GM18909 (cell line): ENCODE results near the gene PKP3.
"Not testable (repeated sequence)": the region's sequence is repeated elsewhere in the genome, so short reads cannot be mapped to it uniquely, and the experiment has no call there.

Experiments
- ATAC-seq: cut with Tn5 transposase; IDR thresholded peaks from one replicate; pipeline ENCODE4 v1.9.1; 2021; ENCODE audit warnings: mild to moderate bottlenecking; ENCODE audit not compliant: unreplicated experiment, poor library complexity

The PKP3 gene

DNA sequence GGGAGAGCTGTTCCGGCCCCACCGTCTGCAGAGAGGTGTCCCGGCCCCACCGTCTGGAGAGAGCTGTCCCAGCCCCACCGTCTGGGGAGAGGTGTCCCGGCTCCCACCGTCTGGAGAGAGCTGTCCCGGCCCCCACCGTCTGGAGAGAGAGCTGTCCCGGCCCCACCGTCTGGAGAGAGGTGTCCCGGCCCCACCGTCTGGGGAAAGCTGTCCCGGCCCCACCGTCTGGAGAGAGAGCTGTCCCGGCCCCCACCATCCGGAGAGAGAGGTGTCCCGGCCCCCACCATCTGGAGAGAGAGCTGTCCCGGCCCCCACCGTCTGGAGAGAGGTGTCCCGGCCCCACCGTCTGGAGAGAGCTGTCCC lies 30.6 kb upstream of the PKP3 start:
- not testable (repeated sequence) for ATAC-seq

DNA sequence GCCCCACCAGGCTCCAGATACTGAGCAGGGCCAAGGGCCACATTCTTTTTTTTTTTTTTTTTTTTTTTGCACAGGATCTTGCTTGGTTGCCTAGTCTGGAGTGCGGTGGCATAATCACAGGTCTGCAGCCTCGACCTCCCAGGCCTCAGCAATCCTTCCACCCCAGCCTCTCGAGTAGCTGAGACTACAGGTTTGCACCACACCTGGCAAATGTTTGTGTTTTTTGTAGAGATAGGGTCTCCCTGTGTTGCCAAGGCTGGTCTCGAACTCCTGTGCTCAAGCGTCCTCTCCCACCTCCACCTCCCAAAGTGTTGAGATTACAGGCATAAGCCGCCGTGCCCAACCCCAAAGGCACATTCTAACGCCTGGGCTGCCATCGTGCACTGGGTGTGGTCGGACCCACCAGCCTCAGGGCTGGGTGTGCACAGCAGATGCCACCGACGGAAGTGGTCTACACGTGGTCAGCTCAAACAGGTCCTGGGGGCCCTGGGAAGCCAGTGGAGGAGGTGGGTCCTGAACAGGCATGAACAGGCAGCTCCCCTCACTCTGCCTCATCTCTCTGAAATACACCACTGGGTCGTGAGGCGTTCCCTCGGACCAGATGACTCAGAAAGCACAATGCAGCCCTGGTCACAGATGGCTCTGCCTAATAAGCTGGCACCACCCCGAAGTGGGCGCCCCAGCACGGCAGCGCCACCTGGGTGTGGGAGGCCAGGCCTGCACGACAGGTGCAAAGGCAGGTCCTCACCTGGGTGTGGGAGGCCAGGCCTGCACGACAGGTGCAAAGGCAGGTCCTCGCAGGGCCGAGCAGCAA lies 29.9 kb upstream of the PKP3 start:
- ATAC-seq: no peak

DNA sequence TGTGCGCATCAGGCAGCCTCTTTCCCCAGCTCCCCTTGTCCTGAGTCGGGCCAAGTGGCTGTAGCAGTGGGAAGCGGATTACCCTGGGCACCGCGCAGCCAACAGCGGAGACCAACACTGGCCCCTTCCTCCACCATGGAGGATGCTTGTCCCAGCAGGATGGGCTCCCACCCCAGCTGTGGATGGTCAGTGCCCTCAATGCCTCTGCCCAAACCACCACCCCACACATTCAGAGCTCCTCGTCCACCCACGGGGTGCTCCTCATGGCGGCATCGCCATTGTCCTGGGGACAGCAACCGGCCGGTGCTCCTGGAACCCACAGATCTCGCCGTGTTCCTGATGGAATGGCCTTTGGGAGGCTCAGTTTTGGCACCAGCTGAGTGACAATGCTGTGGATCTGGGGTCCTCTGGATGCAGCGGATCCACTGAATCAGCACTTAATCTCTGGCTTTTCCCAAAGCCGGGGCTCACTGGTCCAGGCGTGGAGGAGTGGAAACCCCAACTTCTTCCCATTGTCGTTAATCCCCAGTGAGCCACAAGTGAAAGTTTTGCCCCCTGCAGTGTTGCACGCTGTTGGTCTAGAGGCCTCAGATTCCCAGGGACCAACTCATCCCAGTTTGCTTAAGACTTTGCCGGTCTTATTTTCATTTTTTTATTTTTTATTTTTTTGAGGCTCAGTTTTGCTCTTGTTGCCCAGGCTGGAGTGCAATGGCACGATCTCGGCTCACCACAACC lies 28.9 kb upstream of the PKP3 start:
- no peak for ATAC-seq

DNA sequence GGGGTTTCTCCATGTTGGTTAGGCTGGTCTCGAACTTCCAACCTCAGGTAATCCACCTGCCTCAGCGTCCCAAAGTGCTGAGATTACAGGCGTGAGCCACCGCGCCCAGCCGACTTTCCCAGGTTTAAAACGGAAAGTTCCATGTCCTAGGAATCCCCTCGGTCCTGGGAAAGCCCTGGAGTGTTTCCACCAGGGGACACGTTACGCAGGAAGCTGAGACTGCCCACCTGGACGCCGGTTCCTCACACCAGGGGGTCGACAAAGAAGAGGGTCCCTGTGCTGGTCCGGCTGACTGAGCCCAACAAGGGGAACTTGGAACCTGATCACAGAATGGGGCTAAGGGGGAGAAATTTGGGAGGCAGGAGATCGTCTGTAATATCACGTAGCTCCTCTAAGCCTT lies 28.2 kb upstream of the PKP3 start:
- no peak for ATAC-seq

DNA sequence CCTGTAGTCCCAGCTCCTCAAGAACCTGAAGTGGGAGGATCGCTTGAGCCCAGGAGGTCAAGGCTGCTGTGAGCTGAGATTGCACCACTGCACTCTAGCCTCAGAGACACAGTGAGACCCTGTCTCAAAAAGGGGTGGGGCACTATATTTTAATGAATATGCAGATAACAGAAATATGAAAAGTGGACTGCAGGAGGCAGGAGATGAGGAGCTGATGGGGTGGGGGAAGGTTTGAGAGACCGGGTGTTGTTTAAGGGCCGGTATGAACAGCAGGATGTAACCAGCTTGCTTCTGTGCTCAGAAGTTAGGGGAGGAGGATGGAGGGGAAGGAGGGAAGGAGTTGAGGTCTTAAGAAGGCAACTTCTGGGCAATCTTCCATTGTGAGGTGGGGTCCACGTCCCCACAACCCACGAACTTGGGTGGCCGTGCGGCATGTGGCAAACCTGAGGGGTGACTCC lies 26.0 kb upstream of the PKP3 start:
- no peak for ATAC-seq

DNA sequence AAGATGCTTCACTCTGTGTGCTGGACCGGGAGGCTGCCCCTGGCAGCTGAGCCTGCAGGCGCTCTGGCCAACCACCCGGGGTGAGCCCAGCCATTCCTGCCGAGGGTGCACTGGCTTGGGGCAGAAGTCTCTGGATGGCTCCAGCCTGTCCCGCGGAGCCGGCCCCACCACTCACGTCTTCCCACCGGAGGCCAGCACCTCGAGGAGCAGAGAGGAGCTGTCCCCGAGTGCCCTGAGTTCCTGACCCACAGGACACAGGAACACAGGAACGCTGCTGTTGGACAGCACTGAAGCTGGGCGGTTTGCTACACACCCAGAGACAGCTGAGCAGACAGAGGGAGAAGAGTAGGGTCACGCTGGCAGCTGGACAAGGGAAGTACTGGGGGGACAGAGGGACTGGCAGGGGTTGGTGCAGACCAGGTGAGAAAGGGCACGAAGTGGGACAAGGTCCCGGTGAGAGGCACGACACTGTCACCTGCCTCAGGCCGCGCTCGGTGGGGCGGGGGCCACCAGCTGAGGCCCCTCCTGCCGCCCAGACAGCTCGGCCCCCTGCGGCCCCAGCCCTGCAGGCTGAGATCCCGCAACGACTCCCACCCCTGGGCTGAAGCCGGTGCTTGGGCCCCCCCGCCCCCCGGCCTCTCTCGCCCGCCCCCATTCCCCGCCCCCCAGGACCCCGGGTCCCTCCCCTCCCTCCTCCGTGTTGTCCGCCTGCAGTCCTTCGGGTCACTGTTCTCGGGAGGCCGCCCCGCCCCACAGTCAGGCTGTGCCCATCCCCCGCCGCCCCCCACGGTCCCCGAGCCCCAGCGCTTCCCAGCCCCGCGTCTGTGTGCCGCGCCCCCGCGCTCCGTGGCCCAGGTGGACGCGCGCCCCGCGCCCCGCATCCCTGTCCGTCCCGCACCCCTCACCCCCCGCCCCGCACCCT lies 25.3 kb upstream of the PKP3 start:
- ATAC-seq: no peak

DNA sequence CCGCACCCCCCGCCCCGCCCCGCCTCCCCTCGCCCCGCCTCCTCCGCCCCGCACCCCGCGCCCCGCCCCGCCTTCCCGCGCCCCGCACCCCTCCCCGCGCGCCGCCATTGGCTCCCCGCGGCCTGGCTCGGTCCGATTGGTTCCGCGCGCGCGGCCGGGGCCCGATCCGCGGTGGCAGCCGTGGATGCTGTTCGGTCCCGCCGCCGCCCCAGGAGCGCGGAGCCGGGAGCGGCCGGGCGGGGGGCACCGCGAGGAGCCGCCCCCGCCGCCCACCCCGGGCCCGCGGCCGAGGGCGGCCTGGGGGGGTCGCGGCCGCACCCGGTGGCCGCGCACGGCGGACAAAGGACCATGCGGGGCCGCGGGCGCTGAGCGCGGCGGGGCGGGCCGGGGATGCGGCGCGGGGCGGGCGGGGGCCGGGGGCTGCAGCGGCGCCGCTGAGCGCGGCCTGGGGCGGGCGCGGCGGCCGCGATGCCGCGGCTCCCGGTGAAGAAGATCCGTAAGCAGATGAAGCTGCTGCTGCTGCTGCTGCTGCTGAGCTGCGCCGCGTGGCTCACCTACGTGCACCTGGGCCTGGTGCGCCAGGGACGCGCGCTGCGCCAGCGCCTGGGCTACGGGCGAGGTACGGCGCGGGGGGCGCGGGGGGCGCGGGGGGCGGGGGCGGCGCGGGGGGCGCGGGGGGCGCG lies 24.5 kb upstream of the PKP3 start, which contains the start of gene B4GALNT4:
TSS of gene B4GALNT4 (plus strand) at position 164 of the 683 bp plus-strand sequence. CDS start at position 469, 305 bp downstream.
- no peak for ATAC-seq

DNA sequence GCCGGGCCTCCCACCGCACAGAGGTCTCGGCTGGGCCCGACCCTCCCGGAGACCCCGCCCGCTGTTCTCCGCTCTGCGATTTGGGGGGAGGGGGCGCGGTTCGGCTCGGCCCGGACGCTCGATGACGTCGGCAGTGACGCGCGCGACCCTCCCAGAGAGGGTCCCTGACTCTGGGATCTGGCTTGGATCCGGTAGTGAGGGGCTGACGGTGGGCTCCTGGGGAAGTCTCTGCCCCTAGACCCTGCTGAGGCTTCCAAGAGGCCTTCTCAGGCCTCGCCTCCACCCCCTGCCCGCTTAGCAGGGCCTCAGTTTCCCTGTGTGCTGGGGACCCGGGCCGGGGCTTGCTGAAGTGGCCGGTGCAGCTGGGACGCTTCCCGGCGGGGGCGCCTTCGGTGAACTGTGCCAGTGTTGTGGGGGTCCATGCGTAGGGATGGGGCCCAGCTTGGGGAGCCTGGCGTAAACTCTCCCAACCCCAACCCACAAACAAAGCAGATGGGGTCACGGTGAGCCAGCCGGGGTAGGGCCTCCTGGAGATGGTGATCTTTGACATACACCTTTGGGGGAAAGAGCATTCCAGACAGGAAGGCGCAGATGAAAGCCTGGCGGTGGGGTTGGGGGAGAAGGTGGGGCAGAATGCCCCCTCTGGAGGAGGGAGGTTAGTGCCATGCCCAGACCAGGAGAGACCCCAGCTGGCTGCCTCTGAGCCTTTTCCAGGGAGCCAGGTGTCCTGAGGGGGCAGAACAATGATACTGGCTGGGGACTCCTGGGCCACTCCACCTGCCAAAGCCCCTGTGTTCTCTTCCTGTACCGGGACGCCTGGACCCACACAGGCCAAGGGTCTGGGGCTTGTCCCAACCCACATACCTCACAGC lies 23.7 kb upstream of the PKP3 start:
- ATAC-seq: no peak

DNA sequence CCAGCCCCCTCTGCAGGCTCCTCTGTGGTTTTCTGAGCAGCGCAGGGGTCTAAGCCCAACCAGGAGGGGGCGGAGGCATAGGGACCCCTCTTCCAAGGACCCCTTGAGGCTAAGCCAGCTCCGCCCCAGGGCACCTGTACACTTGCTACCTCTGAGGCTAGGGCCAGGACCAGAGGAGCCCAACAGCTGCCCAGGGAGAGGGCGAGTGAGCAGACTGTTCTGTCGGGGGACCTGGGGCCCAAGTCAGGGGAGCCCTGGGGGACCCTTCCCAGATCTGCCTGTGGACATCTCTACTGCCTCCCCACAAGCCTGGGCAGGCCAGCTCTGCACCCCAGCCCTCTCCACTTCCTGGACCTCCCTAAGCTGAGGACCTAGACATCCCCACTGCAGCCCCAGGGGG lies 23.0 kb upstream of the PKP3 start:
- ATAC-seq: no peak

DNA sequence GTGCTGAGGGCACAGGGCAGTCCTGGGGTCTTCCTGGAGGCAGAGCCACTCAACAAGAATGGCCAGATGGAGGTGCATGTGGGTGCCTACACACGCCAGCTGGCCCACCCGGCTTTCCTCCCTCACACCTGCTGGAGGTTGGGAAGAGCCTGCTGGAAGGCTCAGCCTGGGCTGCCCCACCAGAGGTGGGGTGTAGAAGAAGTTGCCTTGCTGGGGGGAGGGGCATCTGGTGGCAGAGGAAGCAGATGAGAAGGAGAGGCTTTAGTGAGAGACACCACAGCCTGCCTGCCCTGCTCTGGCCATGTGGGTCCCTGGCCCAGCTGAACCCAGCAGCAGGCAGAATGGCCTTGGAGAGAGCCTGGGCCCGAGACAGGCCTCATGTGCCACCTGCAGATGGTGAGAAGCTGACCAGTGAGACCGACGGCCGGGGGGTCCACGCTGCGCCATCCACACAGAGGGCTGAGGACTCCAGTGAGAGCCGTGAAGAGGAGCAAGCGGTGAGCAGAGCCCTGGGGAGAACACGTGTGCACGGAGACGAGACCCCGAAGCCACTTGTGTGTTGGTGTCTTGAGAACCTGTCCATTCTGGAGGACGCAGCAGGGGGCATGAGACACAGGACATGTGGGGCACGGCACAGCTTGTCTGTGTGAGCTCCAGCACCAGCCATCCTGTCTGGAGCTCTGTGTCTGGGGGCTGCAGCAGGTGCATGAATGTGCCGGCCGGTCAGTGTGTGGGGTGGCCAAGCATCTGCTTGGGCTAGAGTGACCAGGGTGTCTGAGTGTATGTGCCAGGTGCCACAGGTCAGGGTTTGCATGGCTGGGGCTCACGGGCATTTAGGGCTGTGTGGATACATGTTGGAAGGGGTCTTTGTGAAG lies 22.1 kb upstream of the PKP3 start:
- ATAC-seq: no peak

DNA sequence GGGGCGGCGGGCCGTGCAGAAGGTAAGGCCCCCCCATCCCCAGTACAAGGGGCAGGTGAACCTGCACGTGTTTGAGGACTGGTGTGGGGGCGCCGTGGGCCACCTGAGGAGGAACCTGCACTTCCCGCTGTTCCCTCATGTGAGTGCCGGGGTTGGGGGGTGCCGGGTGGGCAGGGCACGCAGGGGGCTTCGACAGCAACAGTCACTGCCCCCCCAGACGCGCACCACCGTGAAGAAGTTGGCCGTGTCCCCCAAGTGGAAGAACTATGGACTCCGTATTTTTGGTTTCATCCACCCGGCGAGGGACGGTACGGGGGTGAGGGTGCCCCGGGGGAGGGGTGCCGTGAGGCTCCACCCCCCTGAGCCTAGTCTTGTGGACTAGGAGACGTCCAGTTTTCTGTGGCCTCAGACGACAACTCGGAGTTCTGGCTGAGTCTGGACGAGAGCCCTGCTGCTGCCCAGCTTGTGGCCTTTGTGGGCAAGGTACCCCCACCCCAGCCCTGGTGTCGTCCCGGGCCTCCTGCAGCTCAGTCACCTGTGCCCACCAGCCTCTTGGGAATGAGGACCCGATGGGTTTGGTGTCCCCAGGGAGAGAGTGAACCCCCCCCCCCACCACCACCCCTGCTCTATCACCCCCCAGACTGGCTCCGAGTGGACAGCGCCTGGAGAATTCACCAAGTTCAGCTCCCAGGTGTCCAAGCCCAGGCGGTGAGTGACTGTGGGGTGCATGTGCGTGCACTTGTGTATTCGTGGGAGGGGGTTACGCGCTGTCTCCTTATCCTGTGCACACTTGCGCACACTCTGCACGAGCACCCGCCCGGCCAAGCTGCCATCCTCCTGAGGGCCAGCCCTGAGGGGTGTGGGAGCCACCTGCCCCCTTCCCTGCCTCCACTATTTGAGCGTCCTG lies 20.9 kb upstream of the PKP3 start:
- ATAC-seq: no peak

DNA sequence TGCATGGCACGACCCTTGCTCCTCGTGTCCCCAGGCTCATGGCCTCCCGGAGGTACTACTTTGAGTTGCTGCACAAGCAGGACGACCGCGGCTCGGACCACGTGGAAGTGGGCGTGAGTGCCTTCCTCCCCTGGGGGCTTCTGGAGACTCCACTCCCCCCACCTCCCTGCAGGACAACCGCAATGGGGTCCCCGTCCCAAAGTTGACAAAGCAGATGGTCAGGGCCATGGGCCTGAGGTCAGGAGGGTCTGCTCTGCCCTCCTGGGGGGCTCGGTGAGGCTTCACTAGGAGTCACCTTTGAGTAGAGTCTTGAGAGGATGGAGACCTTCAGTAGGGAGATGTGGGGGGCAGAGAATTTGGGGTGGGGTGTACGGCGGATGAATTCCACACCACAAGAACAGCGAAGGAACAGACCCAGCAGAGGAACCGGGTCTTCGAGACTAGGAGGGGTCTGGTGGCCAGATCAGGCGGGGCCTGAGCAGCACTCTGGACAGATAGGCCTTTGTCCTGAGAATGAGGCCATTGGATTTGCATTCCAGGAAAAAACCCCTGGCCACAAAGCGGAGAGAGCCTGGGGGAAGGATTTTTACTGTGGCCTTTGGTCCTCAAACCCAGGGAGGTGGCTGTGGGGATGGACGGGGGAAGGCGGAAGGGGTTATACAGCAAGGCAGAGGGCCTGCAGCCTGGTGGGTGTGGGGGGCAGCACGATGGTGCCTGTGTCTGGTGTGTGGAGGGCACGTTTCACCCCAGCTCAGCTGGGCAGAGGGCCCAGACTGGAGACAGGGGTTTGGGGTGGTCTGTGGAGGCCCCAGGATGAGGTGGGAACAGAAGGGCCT lies 20.1 kb upstream of the PKP3 start:
- no peak for ATAC-seq

DNA sequence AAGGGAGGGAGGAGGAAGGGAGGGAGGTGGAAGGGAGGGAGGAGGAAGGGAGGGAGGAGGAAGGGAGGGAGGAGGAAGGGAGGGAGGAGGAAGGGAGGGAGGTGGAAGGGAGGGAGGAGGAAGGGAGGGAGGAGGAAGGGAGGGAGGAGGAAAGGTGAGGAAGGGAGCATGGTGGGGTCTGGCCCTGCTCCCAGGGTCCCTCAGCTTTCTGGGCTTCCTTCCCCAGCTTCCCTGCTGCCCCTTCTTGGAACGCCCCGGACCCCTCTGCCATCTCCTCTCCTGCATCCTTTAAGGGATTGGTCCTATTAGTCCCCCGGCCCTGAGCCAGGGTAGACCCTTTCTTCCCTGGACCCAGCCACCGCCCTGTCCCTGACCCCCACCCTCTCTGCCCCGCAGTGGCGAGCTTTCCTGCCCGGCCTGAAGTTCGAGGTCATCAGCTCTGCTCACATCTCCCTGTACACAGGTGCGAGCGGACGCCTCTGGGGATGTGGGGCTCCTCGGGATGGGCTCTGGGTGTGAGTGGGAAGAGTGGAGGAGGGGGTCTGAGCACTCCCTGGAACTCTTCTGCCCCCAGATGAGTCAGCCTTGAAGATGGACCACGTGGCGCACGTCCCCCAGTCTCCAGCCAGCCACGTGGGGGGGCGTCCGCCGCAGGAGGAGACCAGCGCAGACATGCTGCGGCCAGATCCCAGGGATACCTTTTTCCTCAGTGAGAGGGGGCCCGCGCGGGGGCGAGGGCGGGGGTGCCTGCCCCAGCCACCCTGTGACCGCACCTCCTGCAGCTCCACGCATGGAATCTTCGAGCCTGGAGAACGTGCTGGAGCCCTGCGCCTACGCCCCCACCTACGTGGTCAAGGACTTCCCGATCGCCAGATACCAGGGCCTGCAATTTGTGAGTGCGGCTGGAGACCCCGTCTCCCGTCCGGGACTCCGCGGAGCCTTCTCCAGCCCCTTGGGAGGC lies 18.7 kb upstream of the PKP3 start:
- no peak for ATAC-seq

DNA sequence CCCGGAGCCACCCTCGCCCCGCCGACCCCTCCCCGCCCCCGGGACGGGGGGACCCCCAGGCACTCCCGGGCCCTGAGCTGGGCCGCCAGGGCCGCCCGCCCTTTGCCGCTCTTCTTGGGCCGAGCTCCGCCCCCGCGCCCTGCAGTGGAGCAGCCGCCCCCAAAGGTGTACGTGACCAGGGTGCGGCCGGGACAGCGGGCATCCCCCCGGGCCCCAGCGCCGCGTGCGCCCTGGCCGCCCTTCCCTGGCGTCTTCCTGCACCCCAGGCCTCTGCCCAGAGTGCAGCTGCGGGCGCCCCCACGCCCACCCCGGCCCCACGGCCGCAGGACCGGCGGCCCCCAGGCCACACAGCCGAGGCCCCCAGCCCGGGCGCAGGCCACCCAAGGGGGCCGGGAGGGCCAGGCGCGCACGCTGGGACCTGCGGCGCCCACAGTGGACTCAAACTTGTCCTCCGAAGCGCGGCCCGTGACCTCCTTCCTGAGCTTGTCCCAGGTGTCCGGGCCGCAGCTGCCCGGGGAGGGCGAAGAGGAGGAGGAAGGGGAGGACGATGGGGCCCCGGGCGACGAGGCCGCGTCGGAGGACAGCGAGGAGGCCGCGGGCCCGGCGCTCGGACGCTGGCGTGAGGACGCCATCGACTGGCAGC lies 17.4 kb upstream of the PKP3 start:
- ATAC-seq: no peak
